Tibial artery (tissue), 4 donors: ENCODE results near the gene ZKSCAN1.
"Not testable (repeated sequence)": the region's sequence is repeated elsewhere in the genome, so short reads cannot be mapped to it uniquely, and the experiment has no call there.

Experiments
- DNase-seq, 2 donors: peaks; one replicate each; pipeline ENCODE4 v3.0.0-alpha.2; 2019
- H3K27ac ChIP-seq, 2 donors: fragments of 200-600 bp; sonication (generic) in 1 of 2; 1 replicate in 1 of 2; 2 replicates in 1 of 2; pipeline ENCODE4 v1.5.1; 2018 to 2019; ENCODE audit warnings: mild to moderate bottlenecking in 1 of 2
- H3K27me3 ChIP-seq, 2 donors: fragments of 200-600 bp; sonication (generic) in 1 of 2; one replicate each; pipeline versions ENCODE4 v1.5.1 to v1.6.0; 2016 to 2019
- H3K36me3 ChIP-seq, 3 donors: fragments of 200-600 bp; sonication (generic) in 2 of 3; one replicate each; pipeline ENCODE4 v1.5.1; 2016 to 2019; ENCODE audit warnings: mild to moderate bottlenecking in 2 of 3
- H3K4me1 ChIP-seq, 4 donors: fragments of 200-600 bp; sonication (generic) in 2 of 4; 1 replicate in 3 of 4; 2 replicates in 1 of 4; pipeline ENCODE4 v1.5.1; 2016 to 2019
- H3K4me3 ChIP-seq, 2 donors: fragments of 200-600 bp; sonication (generic) in 1 of 2; 1 replicate in 1 of 2; 2 replicates in 1 of 2; pipeline ENCODE4 v1.5.1; 2018 to 2019; ENCODE audit warnings: mild to moderate bottlenecking in 2 of 2
- H3K9me3 ChIP-seq, 3 donors: fragments of 200-600 bp; sonication (generic) in 1 of 3; one replicate each; pipeline ENCODE4 v1.5.1; 2016 to 2019
- intact Hi-C: fragments of 100-400 bp; cut with DNase I; formaldehyde crosslinking; loops from one replicate; pipeline ENCODE4 v1.15.0; 2023; ENCODE audit warnings: low total_unique reads
- TF ChIP-seq, protein P1 (sequence below), 2 experiments: fragments of 200-600 bp in 1 of 2; fragments of 450-650 bp in 1 of 2; IDR thresholded peaks; one replicate each; pipeline ENCODE4 v1.5.1; 2017 to 2019; ENCODE audit warnings: antibody characterized with exemption in 2 of 2, mild to moderate bottlenecking in 1 of 2, moderate library complexity in 1 of 2

The ZKSCAN1 gene

DNA sequence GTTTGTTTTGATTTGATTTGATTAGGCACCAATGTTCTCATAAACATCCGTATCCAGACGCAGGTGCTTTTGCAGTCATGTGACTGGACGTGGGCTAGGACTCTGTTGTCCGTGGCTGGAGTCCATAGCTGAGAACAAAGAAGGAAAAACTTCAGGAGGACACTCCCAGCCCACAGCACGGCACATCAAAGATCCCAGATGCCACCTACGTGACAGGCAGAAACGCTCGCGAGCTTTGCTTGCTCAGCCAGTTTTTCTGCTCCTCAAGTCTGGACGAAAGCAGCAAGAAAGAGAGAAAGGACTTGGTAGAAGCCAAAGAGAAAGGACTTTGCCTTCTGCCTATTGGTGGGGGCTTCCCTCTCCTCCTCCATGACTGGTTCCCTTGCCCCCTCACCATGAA is 6.9 kb upstream of the ZKSCAN1 start:
- Histone ChIP-seq H3K4me1 (peaks cover 0 to 4% (median 0%) of the 10 kb centered on the region in 4 donors), H3K9me3 (no peaks in the 10 kb centered on the region), H3K4me3 (no peak overlapping the region), H3K27ac (no peak overlapping the region), H3K36me3 (no peaks in the 10 kb centered on the region), H3K27me3 (no peaks in the 10 kb centered on the region)
- DNase-seq: no peak
- TF ChIP-seq, protein P1, sequence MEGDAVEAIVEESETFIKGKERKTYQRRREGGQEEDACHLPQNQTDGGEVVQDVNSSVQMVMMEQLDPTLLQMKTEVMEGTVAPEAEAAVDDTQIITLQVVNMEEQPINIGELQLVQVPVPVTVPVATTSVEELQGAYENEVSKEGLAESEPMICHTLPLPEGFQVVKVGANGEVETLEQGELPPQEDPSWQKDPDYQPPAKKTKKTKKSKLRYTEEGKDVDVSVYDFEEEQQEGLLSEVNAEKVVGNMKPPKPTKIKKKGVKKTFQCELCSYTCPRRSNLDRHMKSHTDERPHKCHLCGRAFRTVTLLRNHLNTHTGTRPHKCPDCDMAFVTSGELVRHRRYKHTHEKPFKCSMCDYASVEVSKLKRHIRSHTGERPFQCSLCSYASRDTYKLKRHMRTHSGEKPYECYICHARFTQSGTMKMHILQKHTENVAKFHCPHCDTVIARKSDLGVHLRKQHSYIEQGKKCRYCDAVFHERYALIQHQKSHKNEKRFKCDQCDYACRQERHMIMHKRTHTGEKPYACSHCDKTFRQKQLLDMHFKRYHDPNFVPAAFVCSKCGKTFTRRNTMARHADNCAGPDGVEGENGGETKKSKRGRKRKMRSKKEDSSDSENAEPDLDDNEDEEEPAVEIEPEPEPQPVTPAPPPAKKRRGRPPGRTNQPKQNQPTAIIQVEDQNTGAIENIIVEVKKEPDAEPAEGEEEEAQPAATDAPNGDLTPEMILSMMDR (IDR thresholded peaks at IDR 0.05): no peak
- intact Hi-C loops: no loop called here

DNA sequence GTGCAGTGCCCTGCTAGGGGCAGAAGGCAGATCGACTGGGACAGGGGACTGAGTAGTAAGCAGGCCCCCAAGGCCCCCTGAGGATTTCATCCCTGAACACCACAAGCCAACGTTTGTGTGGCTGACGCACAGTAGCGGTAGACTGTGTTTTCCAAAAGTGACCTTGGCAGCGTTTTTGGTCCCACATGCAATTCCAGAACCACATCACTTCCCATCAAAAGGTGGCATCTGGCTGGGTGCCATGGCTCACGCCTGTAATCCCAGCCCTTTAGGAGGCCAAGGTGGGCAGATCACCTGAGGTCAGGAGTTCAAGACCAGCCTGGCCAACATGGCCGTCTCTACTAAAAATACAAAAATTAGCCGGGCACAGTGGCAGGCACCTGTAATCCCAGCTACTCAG is 5.4 kb upstream of the ZKSCAN1 start:
- not testable (repeated sequence) for DNase-seq, H3K36me3 ChIP-seq, H3K4me3 ChIP-seq, H3K4me1 ChIP-seq, H3K27ac ChIP-seq, H3K9me3 ChIP-seq, H3K27me3 ChIP-seq
- intact Hi-C loops: loop anchor here (5.0 to 10.0 kb wide), 3 partner anchors 37 to 415 kb away; partner anchors contain the start of genes COPS6, MEPCE, ZCWPW1 and ZNF3

DNA sequence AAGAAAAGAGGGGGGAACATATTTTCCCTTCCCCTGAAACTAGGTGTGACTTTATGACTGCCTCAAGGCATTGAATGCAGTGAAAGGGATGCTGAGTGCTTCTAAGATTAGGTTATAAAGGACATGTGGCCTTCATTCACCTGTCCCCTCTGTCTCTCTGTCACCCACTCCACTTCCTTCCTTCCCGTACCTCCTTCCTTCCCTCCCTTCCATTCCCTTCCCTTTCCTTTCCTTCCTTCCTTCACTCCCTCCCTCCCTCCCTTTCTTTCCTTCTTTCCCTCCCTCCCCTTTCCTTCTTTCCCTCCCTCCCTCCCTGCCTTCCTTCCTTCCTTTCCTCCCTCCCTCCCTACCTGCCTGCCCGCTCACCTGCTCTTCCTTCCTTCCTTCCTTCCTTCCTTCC is 4.5 kb upstream of the ZKSCAN1 start:
- no peaks in the 10 kb centered on the region for H3K36me3 ChIP-seq
- no peaks in the 10 kb centered on the region for H3K9me3 ChIP-seq
- peaks cover 0 to 5% (median 4%) of the 10 kb centered on the region in 4 donors for H3K4me1 ChIP-seq
- TF ChIP-seq, protein P1 (IDR thresholded peaks at IDR 0.05): no peak
- no peak for DNase-seq
- intact Hi-C loops: loop anchor here (5.0 to 10.0 kb wide), 3 partner anchors 36 to 414 kb away; partner anchors contain the start of genes COPS6, MEPCE, ZCWPW1 and ZNF3
- no peak overlapping the region for H3K27ac ChIP-seq
- H3K4me3 ChIP-seq: no peak overlapping the region
- no peaks in the 10 kb centered on the region for H3K27me3 ChIP-seq

DNA sequence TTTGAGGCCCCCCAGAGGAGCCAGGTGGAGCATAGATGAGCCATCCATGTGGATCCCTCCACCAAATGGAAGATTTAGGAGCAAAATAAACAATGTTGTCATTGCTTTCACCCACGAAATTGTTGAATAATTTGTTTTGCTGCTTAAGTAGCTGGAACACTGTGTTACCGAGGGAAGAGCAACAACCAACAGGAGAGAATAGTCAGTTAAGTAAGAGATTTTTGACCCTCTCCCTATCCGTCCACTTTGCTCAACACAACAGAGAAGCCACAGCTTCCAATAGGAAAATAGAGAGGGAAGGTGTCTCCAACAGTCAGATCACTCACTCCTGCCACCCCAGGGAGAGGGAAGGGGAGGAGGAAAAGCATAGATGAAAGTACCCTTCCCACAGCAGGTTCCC is 3.9 kb upstream of the ZKSCAN1 start:
- peaks cover 0 to 9% (median 7%) of the 10 kb centered on the region in 4 donors for H3K4me1 ChIP-seq
- no peak for DNase-seq

DNA sequence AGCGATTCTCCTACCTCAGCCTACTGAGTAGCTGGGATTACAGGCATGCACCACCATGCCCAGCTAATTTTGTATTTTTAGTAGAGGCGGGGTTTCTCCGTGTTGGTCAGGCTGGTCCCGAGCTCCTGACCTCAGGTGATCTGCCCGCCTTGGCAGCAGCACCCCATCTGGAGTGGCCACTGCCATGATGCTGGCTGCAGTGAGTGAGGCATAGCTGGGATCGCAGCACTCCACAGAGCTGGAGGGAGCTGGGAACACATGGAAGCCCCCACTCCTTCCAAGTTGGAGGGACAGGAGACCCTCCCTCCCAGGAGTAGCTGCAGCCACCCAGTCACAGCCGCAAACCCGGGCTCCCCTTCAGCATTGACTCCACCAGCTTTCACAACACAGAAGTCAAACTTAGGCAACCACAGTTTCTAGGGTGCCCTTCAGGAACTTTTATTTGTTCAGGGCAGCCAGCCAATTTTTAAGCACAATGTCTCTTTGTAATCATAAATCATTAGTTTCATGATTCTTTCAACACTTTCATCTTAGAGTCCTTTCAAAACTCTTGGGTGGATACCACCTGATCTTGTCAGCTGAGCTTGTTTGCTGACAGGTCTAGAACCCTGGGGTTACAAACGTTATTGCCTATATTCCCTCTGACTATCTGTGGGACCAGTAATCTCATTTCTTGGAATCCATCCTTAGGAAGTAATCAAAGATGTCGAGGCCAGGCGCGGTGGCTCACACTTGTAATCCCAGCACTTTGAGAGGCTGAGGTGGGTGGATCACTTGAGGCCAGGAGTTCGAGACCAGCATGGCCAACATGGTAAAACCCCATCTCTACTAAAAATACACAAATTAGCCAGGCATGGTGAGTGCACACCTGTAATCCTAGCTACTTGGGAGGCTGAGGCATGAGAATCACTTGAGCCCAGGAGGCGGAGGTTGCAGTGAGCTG is 2.7 kb upstream of the ZKSCAN1 start:
- H3K27me3 ChIP-seq, DNase-seq, H3K27ac ChIP-seq, H3K9me3 ChIP-seq, H3K36me3 ChIP-seq, H3K4me3 ChIP-seq: not testable (repeated sequence)
- peaks cover 0 to 21% (median 18%) of the 10 kb centered on the region in 4 donors for H3K4me1 ChIP-seq
- intact Hi-C loops: loop anchor here (5.0 to 10.0 kb wide), 3 partner anchors 35 to 412 kb away; partner anchors contain the start of genes COPS6, MEPCE, ZCWPW1 and ZNF3

More for the DNA sequence above, 3.9 kb upstream of the ZKSCAN1 start:
- Histone ChIP-seq H3K27me3 (no peaks in the 10 kb centered on the region), H3K27ac (no peak overlapping the region), H3K9me3 (no peaks in the 10 kb centered on the region), H3K4me3 (no peak overlapping the region), H3K36me3 (no peaks in the 10 kb centered on the region)
- TF ChIP-seq, protein P1 (IDR thresholded peaks at IDR 0.05): no peak
- intact Hi-C loops: loop anchor here (5.0 to 10.0 kb wide), 3 partner anchors 36 to 413 kb away; partner anchors contain the start of genes COPS6, MEPCE, ZCWPW1 and ZNF3

DNA sequence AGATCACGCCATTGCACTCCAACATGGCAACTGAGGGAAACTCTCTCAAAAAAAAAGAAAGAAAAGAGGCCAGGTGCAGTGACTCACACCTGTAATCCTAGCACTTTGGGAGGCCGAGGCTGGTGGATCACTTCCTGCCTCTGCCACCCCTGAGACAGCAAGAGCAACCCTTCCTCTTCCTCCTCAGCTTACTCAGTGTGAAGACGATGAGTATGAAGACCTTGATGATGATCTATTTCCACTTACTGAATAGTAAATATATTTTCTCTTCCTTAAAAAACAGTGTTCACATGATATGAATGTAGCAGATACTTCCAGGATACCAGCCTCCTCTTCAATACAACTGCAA is 2.1 kb upstream of the ZKSCAN1 start:
- Histone ChIP-seq H3K36me3 (no peaks in the 10 kb centered on the region), H3K9me3 (no peaks in the 10 kb centered on the region), H3K27me3 (no peaks in the 10 kb centered on the region), H3K27ac (no peak overlapping the region), H3K4me3 (no peak overlapping the region), H3K4me1 (peaks cover 0 to 21% (median 21%) of the 10 kb centered on the region in 4 donors)
- intact Hi-C loops: loop anchor here (5.0 to 10.0 kb wide), 3 partner anchors 34 to 411 kb away; partner anchors contain the start of genes COPS6, MEPCE, ZCWPW1 and ZNF3
- TF ChIP-seq, protein P1 (IDR thresholded peaks at IDR 0.05): no peak
- peak in 1 of 2 donors; percentile 11 for DNase-seq
